GM12872 (cell line): ENCODE measurements around the gene FHOD3.

Experiments used
- CTCF ChIP-seq: IDR thresholded peaks from 3 replicates; pipeline ENCODE4 v1.5.1; 2011; ENCODE audit warnings: low read depth, mild to moderate bottlenecking, low read length, moderate library complexity; ENCODE audit not compliant: insufficient read depth

Gene FHOD3

GRCh38 chr18:36265015-36265414 is 32.5 kb upstream of the FHOD3 start:
- TF ChIP-seq CTCF = no peak

- TF ChIP-seq CTCF = no peak
Measured at GRCh38 chr18:36269157-36269556, 28.4 kb upstream of the FHOD3 start.

GRCh38 chr18:36271153-36271552 is 26.4 kb upstream of the FHOD3 start:
- no peak for TF ChIP-seq CTCF

DNA sequence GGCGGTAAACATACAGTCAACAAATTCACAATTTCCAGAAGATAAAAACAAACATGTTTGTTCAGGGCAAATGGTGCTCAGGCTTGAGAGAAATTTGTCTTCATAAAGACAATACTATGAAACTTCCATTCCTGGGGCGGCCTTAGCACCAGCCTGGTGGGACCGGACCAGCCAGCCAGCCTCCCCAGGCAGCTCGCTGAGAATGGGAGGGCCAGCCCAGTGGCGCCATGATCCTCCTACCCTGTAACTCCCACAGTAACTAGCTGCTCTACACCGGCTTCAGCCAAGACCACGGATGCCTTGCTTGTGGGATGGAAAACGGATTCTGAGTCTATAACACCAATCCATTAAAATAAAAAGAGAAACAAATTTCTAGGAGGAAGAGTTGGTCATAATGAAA is 24.2 kb upstream of the FHOD3 start:
- no peak for TF ChIP-seq CTCF

GRCh38 chr18:36274083-36274715 is 23.3 kb upstream of the FHOD3 start:
- TF ChIP-seq CTCF = no peak

DNA sequence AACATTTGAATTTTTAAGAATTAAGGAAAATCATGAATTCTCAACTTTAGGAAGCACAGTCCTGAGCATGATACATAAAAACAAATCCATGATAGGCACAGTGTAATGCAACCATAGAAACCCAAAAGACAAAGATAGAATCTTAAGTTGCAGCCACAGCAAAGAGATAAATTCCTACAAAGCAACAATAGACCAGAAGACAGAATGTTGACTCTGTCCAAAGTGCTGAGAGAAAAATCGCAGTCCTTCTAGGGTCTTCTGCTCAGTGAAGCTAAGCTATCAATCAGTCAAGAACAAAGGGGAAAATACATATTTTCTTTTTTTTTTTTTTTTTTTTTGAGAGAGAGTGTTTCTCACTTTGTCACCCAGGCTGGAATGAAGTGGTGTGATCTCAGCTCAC is 22.0 kb upstream of the FHOD3 start:
- no peak for TF ChIP-seq CTCF

- TF ChIP-seq CTCF = no peak
Measured at GRCh38 chr18:36279001-36279400, 18.5 kb upstream of the FHOD3 start.
